ENCODE results near the gene CEP85L.
A peak's percentile ranks its signal among the peaks of the same experiment; 100 is the strongest.

Gene CEP85L

GRCh38 chr6:118632359-118632758 is 19.0 kb downstream of the CEP85L start:
- in situ Hi-C loops (cut with HindIII; ENCODE audit: low pct_ligation_motif_present, low pct_unique_long_range_greater_than_20kb, low sequenced_read_pairs): no loop called here
- no peak for DNase-seq

- in situ Hi-C loops (cut with HindIII; ENCODE audit: low pct_ligation_motif_present, low pct_unique_long_range_greater_than_20kb, low sequenced_read_pairs): no loop called here
- no peak for DNase-seq
Observed at GRCh38 chr6:118630923-118631322, 20.5 kb downstream of the CEP85L start.

DNA sequence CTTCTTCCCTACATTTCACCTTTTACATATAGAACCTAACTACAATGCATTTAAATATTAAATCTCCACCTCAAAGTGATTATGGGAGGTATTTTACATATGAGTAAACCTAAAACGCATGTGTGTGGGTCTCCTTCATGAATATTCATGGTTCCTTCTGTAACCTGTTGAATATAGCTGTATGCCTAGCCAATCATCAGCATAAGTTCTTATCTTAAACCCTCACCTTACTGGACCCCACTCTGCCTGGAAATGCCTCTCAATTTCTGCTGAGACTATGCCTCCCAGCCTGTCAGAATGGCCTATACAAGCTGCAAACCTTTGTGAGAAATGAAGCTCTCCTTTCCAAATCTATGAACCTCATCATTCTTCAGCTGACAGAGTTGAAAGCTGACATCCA is 21.3 kb downstream of the CEP85L start:
- in situ Hi-C loops (cut with HindIII; ENCODE audit: low pct_ligation_motif_present, low pct_unique_long_range_greater_than_20kb, low sequenced_read_pairs): no loop called here
- no peak for DNase-seq

- in situ Hi-C loops (cut with HindIII; ENCODE audit: low pct_ligation_motif_present, low pct_unique_long_range_greater_than_20kb, low sequenced_read_pairs): no loop called here
- no peak for DNase-seq
Observed at GRCh38 chr6:118627724-118628123, 23.7 kb downstream of the CEP85L start.

DNA sequence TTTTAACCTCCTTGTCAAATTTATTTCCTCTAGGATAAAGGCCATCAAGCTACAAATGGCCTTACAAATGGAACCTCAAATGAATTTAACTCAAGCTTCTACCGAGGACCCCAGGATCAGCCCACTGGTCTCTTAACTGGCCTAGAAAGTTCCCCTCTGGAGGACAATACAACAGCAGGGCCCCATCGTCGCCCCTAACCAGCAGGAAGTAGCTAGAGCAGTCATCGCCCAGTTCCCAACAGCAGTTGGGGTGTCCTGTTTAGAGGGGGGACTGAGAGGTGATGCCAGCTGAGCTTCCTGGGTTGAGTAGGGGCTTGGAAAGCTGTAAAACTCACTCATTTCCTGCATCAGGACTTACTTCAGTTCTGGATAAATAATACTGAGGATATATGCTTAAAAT is 25.6 kb downstream of the CEP85L start:
- in situ Hi-C loops (cut with HindIII; ENCODE audit: low pct_ligation_motif_present, low pct_unique_long_range_greater_than_20kb, low sequenced_read_pairs): no loop called here
- DNase-seq: no peak

DNA sequence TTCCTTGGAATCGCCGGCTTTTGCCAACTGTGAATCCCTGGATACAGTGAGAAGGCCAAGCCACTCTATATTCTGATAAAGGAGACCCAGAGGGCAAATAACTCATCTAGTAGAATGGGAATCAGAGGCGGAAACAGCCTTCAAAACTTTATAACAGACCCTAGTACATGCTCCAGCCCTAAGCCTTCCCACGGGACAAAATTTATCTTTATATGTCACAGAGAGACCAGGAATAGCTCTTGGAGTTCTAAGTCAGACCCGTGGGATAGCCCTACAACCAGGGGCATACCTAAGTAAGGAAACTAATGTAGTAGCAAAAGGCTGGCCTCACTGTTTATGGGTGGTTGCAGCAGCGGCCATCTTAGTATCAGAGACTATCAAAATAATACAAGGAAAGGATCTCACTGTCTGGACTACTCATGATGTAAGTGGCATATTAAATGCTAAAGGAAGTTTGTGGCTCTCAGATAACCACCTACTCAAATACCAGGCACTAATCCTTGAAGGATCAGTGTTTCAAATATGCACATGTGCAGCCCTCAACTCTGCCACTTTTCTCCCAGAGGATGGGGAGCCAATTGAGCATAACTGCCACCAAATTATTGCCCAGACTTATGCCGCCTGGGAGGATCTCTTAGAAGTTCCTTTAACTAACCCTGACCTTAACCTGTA is 29.5 kb downstream of the CEP85L start:
- no peak for DNase-seq
- in situ Hi-C loops (cut with HindIII; ENCODE audit: low pct_ligation_motif_present, low pct_unique_long_range_greater_than_20kb, low sequenced_read_pairs): no loop called here

- in situ Hi-C loops (cut with HindIII; ENCODE audit: low pct_ligation_motif_present, low pct_unique_long_range_greater_than_20kb, low sequenced_read_pairs): no loop called here
- DNase-seq: no peak
Observed at GRCh38 chr6:118620202-118620601, 31.2 kb downstream of the CEP85L start.

- in situ Hi-C loops (cut with HindIII; ENCODE audit: low pct_ligation_motif_present, low pct_unique_long_range_greater_than_20kb, low sequenced_read_pairs): no loop called here
- peak; percentile 48 for DNase-seq
Observed at GRCh38 chr6:118618676-118619377, 32.6 kb downstream of the CEP85L start.

GRCh38 chr6:118617417-118617816 is 34.0 kb downstream of the CEP85L start:
- DNase-seq: no peak

GRCh38 chr6:118611334-118611733 is 40.1 kb downstream of the CEP85L start:
- in situ Hi-C loops (cut with HindIII; ENCODE audit: low pct_ligation_motif_present, low pct_unique_long_range_greater_than_20kb, low sequenced_read_pairs): no loop called here
- DNase-seq: no peak

More at GRCh38 chr6:118617417-118617816, 34.0 kb downstream of the CEP85L start:
- in situ Hi-C loops (cut with HindIII; ENCODE audit: low pct_ligation_motif_present, low pct_unique_long_range_greater_than_20kb, low sequenced_read_pairs): no loop called here

DNA sequence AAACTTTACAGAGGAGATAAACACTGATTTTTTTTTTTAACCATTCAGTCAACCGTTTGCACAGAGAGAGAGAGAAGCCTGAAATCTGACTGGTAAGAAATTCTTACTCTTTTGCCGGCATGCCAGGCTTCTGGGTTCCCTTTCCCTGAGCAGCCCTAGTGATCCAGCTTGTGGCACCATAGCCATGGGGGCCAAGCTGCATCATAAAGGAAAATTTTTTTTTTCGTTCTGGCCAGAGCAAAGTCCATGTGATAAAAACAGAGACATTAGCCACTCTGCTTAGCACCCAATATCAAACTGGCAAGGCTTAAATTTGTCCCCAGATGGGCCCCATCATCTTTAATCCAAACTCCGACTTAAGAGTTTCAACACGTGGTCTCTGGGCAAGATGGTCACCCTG is 44.5 kb downstream of the CEP85L start:
- in situ Hi-C loops (cut with HindIII; ENCODE audit: low pct_ligation_motif_present, low pct_unique_long_range_greater_than_20kb, low sequenced_read_pairs): no loop called here
- no peak for DNase-seq

DNA sequence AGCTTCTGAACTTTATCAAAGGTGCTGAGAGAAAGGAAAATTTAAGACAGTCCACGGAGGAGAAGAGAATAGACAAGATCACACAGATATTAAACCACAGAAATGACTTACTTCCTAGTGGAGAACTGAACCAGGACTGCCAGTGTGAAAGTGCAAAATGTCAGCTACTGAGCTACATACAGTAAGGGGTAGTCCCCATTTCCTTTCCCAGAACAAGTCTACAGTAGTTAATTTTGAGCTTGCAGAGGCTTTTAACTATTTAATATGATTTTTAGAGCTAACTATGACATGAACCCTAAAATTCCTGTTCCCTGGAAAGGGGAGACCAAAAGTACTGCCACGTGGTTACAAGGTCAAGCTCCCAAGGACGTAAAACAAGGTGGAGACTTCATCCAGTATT is 45.1 kb downstream of the CEP85L start:
- in situ Hi-C loops (cut with HindIII; ENCODE audit: low pct_ligation_motif_present, low pct_unique_long_range_greater_than_20kb, low sequenced_read_pairs): no loop called here
- no peak for DNase-seq

GRCh38 chr6:118603372-118603771 is 48.0 kb downstream of the CEP85L start:
- DNase-seq: no peak
- in situ Hi-C loops (cut with HindIII; ENCODE audit: low pct_ligation_motif_present, low pct_unique_long_range_greater_than_20kb, low sequenced_read_pairs): no loop called here

- no peak for DNase-seq
- in situ Hi-C loops (cut with HindIII; ENCODE audit: low pct_ligation_motif_present, low pct_unique_long_range_greater_than_20kb, low sequenced_read_pairs): no loop called here
Observed at GRCh38 chr6:118602300-118602699, 49.1 kb downstream of the CEP85L start.

- in situ Hi-C loops (cut with HindIII; ENCODE audit: low pct_ligation_motif_present, low pct_unique_long_range_greater_than_20kb, low sequenced_read_pairs): no loop called here
- no peak for DNase-seq
Observed at GRCh38 chr6:118598324-118598723, 53.1 kb downstream of the CEP85L start.

- DNase-seq: no peak
- in situ Hi-C loops (cut with HindIII; ENCODE audit: low pct_ligation_motif_present, low pct_unique_long_range_greater_than_20kb, low sequenced_read_pairs): no loop called here
Observed at GRCh38 chr6:118597636-118598035, 53.8 kb downstream of the CEP85L start.

GRCh38 chr6:118596774-118597320 is 54.5 kb downstream of the CEP85L start:
- no peak for DNase-seq
- in situ Hi-C loops (cut with HindIII; ENCODE audit: low pct_ligation_motif_present, low pct_unique_long_range_greater_than_20kb, low sequenced_read_pairs): no loop called here

GRCh38 chr6:118594877-118595276 is 56.5 kb downstream of the CEP85L start:
- in situ Hi-C loops (cut with HindIII; ENCODE audit: low pct_ligation_motif_present, low pct_unique_long_range_greater_than_20kb, low sequenced_read_pairs): no loop called here

DNA sequence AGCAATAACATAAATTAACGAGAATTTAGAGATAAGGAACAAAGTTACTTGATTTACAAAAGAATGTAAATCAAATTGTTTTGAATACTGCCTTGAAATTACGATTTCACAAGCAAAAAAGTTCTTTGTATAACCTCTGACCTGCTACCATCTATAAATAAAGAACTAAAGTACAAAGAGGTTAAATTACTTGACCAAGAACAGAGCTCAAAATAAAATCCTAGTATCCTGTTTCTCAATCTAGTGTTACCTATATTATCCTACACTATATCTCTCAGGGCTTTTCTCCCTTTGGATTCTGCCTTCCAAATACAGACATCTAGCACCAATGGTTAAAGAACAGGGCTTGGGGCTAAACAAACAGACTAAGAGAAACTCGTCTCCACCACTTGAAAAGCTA is 59.5 kb downstream of the CEP85L start:
- no peak for DNase-seq
- in situ Hi-C loops (cut with HindIII; ENCODE audit: low pct_ligation_motif_present, low pct_unique_long_range_greater_than_20kb, low sequenced_read_pairs): no loop called here

More at GRCh38 chr6:118594877-118595276, 56.5 kb downstream of the CEP85L start:
- DNase-seq: no peak

Data from ACHN (cell line).